ENCODE data around the gene CMTM3. TPM values are rescaled to one million over a fixed set of nuclear protein-coding genes. Genes with fewer than 3 reads are reported as not detected.
"Not testable (repeated sequence)": the region's sequence is repeated elsewhere in the genome, so short reads cannot be mapped to it uniquely, and the experiment has no call there.

Gene CMTM3, protein sequence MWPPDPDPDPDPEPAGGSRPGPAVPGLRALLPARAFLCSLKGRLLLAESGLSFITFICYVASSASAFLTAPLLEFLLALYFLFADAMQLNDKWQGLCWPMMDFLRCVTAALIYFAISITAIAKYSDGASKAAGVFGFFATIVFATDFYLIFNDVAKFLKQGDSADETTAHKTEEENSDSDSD
- 52.8 and 53.9 TPM in 2 replicates for total RNA-seq (2014; rRNA removed; shearing (Covaris generic))

DNA sequence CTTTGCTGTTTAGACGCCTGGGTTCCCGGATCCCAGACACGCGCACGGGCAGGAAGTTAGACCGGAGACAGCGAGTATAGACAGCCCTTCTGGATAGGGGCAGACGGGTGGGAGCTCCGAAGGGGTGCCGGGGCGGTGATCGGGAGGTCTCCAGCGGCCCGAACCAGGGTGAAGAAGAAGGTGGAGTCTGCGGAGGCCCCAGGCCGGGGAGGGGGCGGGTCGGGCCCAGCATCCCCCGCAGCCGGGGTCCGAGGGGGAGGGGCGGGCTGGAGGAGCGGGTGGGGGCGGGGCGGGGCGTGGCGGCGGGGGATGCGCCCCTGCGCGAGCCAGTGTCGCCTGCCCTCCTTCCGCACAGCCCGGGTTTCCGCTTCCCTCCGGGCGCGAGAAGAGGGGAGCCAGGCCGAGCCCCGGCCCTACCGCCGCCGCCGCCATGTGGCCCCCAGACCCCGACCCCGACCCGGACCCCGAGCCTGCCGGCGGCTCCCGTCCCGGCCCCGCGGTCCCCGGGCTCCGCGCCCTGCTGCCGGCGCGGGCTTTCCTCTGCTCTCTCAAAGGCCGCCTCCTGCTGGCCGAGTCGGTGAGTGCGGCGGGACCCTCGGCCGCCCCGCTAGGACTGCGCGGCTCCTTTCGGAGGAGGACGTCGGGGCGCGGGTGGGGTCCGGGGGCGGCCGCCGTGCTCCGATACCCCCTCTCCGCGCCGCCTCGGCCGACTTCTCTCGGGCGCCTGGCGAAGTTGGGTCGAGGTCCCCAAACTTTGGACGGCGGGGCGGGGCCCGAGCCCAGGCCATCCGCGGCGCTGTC is at the start of gene CMTM3:
CMTM3 (plus strand) TSS at position 329 of the 801 bp plus-strand sequence; CDS start at position 431, 102 bp downstream.
- no peaks in the 10 kb centered on the region for H3K27me3 ChIP-seq
- peaks cover 7% of the 10 kb centered on the region; the same call in 1 of the 2 replicates for H3K4me1 ChIP-seq
- no peaks in the 10 kb centered on the region for H3K9me3 ChIP-seq (replicated peaks)
- H3K4me3 ChIP-seq: peak within 1 kb of the TSS; percentile 92
- DNase-seq: peak; percentile 84 to 88
- 0 out of 2 replicates have a peak, but pooled peaks cover 9% of the 10 kb centered on the region for H3K36me3 ChIP-seq
- peak within 1 kb of the TSS; percentile 61 for H3K27ac ChIP-seq

DNA sequence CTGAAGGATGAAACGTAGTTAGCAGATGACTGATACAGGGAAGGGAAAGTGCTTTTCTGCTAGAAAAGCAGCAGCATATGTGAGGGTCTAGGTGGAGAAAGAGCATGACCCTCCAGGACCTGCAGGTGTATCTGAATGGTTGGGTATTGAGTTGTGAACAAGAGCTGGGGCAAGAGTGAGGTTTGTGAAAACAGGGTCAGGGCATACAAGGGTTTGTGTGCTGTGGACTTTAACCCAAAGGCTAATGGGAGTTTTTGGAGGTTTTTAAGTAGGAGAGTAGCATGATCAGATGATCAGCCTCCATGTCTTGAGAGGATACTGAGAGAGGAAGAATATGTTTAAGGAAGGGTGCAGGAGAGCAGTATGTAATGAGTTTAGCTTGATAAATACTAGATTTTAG is 44.4 kb upstream of the CMTM3 start:
- no peaks in the 10 kb centered on the region for H3K4me1 ChIP-seq
- H3K9me3 ChIP-seq (replicated peaks): no peaks in the 10 kb centered on the region
- H3K4me3 ChIP-seq: no peak overlapping the region
- DNase-seq: no peak
- no peak overlapping the region for H3K27ac ChIP-seq
- peaks cover 61% of the 10 kb centered on the region for H3K36me3 ChIP-seq
- no peaks in the 10 kb centered on the region for H3K27me3 ChIP-seq

DNA sequence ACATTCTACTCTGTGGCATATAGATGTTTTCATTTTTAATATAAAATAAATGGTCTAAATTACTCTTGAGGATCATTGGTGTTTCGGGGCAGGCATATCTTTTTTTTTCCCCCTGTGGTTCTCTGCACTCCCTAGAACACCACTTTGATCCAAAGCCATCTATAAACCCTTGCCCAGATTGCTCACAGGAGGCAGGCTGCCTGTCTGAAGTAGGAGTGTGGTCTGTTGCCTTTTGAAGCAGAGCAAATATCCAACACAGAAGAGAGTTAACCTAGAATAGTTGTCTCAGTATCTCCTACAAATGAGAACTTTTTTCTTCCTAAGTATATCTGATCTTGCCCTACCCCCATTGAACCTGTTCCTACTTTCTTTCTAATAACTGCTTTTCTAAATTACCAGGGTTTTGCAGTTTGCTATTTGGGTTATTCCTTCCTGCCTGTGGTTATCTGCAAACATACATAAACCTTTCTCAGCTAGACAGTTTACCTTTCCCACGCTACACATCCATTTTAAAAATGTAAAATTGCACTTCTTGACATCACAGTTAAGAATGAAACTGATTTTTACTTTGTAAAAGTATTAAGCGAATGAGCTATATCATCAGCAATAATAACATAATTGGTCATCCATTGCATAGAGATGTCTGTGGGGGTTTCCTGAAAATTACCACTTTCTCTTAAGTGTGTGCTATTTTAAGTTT is 43.0 kb upstream of the CMTM3 start:
- H3K4me3 ChIP-seq: no peak overlapping the region
- H3K27me3 ChIP-seq: no peaks in the 10 kb centered on the region
- peaks cover 72% of the 10 kb centered on the region for H3K36me3 ChIP-seq
- H3K27ac ChIP-seq: no peak overlapping the region
- DNase-seq: no peak
- H3K9me3 ChIP-seq (replicated peaks): no peaks in the 10 kb centered on the region
- H3K4me1 ChIP-seq: no peaks in the 10 kb centered on the region

DNA sequence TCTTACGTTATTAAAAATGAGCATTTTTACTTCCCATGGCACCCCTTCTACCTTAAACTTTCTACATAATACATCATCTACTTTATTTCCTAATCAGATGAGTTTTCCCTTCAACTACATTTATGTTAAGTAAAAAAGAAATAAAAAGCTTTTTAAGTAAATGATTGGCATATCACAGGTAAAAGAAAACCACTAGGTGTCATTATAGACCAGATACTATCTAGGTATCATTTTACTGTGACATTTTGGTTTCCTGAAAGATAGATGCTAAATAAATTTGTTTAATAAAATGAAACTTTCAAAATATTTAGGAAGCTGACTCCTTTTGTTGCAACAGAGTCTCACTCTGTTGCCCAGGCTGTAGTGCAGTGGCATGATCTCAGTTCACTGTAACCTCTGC is 42.1 kb upstream of the CMTM3 start:
- Histone ChIP-seq H3K9me3 (replicated peaks) (no peaks in the 10 kb centered on the region), H3K27me3 (no peaks in the 10 kb centered on the region), H3K36me3 (peaks cover 74% of the 10 kb centered on the region), H3K27ac (no peak overlapping the region), H3K4me1 (no peaks in the 10 kb centered on the region), H3K4me3 (no peak overlapping the region)
- no peak for DNase-seq

DNA sequence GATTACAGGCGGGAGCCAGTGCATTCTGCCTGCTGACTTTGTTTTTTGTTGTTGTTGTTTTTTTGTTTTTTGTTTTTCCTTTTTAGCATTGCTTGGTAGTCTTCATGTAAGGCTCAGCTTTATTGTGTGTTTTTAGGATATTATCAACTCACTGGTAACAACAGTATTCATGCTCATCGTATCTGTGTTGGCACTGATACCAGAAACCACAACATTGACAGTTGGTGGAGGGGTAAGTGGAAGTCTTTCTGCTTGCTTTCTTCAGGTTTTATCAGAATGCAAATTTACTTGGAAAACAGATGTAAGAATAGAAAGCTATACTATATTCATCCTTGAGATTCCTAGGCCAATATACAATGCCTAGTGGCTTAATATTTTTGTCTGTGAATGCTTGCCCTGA is 41.5 kb upstream of the CMTM3 start:
- H3K4me3 ChIP-seq: no peak overlapping the region
- H3K4me1 ChIP-seq: no peaks in the 10 kb centered on the region
- DNase-seq: no peak
- no peak overlapping the region for H3K27ac ChIP-seq
- H3K9me3 ChIP-seq (replicated peaks): no peaks in the 10 kb centered on the region
- no peaks in the 10 kb centered on the region for H3K27me3 ChIP-seq
- peaks cover 76% of the 10 kb centered on the region for H3K36me3 ChIP-seq

DNA sequence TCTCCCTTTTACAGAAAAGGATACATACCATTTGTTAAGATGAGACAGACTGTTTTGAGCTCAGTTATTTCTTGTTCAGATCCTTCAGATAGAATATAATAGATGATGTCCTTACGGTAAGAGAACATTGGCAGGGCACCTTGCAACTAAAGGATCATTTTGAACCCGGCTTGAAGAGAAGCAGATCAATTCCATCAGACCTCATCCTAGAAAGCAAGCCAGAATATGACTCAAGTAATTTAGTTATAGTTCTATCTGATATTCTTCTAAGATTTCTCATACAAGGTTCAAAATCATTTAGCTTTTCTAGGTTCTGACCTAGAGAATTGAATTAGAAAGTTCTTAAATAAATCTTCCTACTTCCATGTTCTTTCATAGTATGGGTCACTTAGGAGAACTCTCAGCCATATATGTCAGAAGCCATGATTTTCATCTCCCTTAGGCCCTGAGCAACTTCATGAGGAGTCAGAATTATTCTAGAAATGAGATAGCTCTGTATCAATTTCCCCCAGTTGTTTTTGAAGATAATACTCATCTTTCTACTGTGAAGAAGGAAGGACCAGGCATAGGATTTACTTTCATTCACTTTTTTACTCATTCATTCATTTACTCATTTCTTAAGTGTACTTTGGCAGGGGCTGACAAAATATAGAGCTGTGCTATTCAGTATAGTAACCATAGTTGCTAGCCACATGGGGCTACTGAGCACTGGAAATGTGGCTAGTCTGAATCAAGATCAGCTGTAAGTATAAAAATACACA is 40.8 kb upstream of the CMTM3 start:
- H3K4me3 ChIP-seq: no peak overlapping the region
- no peaks in the 10 kb centered on the region for H3K4me1 ChIP-seq
- H3K27ac ChIP-seq: no peak overlapping the region
- DNase-seq: no peak
- H3K36me3 ChIP-seq: peaks cover 70% of the 10 kb centered on the region
- H3K9me3 ChIP-seq (replicated peaks): no peaks in the 10 kb centered on the region
- H3K27me3 ChIP-seq: no peaks in the 10 kb centered on the region

DNA sequence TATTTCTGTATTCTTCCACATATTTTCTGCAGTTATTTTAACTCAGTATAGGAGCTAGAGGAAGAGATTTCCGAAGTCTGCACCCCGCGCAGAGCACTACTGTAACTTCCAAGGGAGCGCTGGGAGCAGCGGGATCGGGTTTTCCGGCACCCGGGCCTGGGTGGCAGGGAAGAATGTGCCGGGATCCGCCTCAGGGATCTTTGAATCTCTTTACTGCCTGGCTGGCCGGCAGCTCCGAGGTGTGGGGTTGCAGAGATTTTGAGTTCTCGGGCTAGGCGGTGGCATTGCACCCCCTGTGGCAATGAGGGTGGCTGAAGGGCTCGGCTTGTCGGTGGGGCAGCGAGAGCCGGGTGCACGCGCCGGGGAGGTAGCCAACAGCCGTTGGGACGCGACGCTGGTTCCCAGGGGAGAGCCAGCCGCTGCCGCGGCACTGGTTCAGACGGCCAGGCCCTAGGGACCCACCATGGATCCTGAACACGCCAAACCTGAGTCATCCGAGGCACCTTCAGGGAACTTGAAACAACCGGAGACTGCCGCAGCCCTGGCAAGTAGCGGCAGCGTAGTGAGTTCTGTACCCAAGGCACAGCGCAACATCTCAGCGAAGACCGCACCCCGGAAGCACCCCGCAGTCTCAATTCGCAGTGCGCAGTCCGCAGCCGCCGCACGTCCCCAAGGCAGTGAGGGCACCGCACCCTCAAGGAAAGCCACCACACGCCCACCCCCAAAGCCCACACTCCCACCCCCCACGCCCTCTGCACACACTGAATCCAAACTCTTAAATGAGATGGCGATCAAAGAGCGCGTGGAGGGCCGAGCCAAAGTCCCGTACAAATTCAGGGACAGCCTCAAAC is 38.2 kb upstream of the CMTM3 start, which contains the start of gene CMTM1:
CMTM1 (plus strand) TSS at position 389 of the 851 bp plus-strand sequence; CDS start at position 464, 75 bp downstream.
- no peak for DNase-seq
- Histone ChIP-seq H3K27me3 (no peaks in the 10 kb centered on the region), H3K36me3 (peaks cover 49% of the 10 kb centered on the region), H3K4me3 (no peak within 1 kb of the TSS), H3K9me3 (replicated peaks) (no peaks in the 10 kb centered on the region), H3K27ac (no peak within 1 kb of the TSS), H3K4me1 (no peaks in the 10 kb centered on the region)

DNA sequence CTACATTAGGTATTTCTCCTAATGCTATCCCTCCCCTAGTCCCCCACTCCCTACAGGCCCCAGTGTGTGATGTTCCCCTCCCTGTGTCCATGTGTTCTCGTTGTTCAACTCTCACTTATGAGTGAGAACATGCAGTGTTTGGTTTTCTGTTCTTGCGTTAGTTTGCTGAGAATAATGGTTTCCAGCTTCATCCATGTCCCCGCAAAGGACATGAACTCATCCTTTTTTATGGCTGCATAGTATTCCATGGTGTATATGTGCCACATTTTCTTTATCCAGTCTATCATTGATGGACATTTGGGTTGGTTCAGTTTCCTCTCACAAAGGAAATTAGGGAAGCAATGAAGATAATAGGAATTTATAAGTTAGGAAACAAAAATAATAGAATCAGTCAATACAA is 37.2 kb upstream of the CMTM3 start:
- H3K4me3 ChIP-seq, DNase-seq, H3K27ac ChIP-seq: not testable (repeated sequence)

DNA sequence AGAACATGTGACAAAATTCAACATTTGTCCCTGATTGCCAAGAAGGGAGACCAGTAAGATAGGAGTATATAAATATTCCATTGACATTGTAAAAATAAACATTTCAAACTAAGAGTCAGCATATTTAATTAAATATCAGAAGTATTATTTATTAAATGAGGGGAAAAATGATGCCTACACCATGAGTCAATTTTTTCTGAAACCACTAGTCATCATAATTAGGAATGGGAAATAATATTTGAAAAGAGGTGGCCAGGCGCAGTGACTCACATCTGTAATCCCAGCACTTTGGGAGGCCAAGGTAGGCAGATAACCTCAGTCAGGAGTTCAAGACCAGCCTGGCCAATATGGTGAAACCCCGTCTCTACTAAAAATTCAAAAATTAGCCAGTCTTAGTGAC is 36.1 kb upstream of the CMTM3 start:
- DNase-seq: no peak
- H3K27me3 ChIP-seq: no peaks in the 10 kb centered on the region
- H3K4me3 ChIP-seq: no peak overlapping the region
- peaks cover 41% of the 10 kb centered on the region for H3K36me3 ChIP-seq
- no peaks in the 10 kb centered on the region for H3K4me1 ChIP-seq
- no peak overlapping the region for H3K27ac ChIP-seq
- no peaks in the 10 kb centered on the region for H3K9me3 ChIP-seq (replicated peaks)

More for the DNA sequence above, 37.2 kb upstream of the CMTM3 start:
- H3K27me3 ChIP-seq; H3K9me3 ChIP-seq (replicated peaks); H3K4me1 ChIP-seq: not testable (repeated sequence)
- peaks cover 46% of the 10 kb centered on the region for H3K36me3 ChIP-seq

DNA sequence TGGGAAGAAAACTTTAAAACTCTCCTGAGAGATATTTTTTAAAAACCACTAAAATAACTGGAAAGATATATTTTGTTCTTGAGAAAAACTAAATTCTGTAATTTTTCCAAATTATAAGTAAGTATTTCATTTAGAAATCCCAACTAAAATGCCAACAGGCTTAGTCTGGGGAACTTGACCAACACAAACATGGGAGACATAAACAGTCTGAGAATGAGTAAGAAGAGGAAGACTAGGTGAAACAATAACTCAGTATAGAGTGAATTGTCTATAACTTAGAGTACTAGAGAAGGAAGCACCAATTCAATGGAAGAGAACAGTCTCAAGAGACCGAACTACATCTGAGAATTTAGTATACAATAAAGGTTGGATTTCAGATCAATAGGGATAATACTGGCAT is 35.4 kb upstream of the CMTM3 start:
- H3K9me3 ChIP-seq (replicated peaks): no peaks in the 10 kb centered on the region
- H3K4me1 ChIP-seq: 0 out of 2 replicates have a peak, but pooled peaks cover 1% of the 10 kb centered on the region
- no peak overlapping the region for H3K27ac ChIP-seq
- no peaks in the 10 kb centered on the region for H3K27me3 ChIP-seq
- peaks cover 33% of the 10 kb centered on the region for H3K36me3 ChIP-seq
- no peak for DNase-seq
- no peak overlapping the region for H3K4me3 ChIP-seq

DNA sequence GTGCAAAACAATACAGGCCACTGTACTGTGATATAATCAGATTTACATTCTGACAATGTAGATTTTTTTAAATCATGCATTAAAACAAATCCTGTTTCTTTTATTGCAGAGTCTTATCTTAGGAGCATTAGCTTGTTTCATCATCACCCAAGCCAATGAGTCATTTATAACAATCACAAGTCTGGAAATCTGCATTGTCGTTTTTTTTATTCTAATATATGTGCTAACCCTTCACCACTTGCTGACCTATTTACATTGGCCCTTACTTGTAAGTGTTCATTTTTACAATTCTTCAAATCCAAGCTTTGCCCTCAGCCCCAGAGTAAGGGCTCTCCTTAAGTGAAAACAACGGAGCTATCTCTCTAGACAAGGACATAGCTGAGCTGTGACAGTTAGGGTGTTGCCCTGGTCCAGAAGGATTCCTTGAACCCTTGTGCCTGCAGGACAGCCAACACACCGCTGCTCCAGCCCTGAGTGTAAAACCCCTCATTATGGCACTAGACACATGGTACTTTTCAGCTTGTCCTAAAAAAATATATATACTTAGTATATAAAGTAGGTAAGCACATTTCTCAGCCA is 34.6 kb upstream of the CMTM3 start:
- Histone ChIP-seq H3K27me3 (no peaks in the 10 kb centered on the region), H3K27ac (no peak overlapping the region), H3K36me3 (peaks cover 29% of the 10 kb centered on the region), H3K4me1 (0 out of 2 replicates have a peak, but pooled peaks cover 6% of the 10 kb centered on the region), H3K9me3 (replicated peaks) (no peaks in the 10 kb centered on the region), H3K4me3 (no peak overlapping the region)
- DNase-seq: no peak

DNA sequence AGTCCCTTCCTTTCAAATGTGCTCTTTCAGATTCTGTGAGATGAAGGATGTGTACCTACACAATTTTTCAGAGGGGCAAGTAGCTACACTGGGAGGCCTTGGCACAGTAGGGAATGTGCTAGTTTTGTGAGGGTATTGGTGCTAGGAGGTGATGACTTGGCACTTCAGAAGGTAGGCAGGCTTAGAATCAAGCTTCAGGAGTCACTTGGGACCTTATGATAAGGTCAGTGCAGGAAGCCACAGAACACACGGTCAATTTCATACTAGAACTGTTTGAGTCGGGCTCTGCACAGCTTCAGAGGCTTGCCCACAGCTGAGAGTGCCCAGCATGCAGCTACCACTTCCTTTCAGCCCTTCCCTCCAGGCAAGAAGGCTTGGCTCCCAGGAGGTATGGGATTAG is 32.1 kb upstream of the CMTM3 start:
- no peak for DNase-seq
- Histone ChIP-seq H3K9me3 (replicated peaks) (no peaks in the 10 kb centered on the region), H3K27ac (no peak overlapping the region), H3K4me1 (0 out of 2 replicates have a peak, but pooled peaks cover 6% of the 10 kb centered on the region), H3K27me3 (no peaks in the 10 kb centered on the region), H3K36me3 (peaks cover 6% of the 10 kb centered on the region), H3K4me3 (no peak overlapping the region)

DNA sequence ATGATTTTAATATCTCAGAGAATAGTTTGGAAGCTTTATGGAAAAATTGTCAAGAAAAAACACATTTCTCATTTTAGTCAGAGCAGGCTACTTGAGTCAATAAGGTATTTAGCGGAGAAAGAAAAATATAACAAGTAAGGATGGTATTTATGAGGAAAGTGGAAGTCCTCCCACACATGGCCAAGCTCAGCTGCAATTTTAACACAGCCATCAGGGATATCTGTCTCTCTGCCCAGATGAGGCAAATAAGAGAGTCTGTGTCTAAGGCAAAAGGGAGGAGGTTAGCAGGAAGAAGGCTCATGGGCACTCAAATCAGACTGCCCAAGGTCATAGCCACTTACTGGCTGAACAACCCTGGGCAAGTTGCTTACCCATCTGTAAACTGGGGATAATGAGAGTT is 30.4 kb upstream of the CMTM3 start:
- Histone ChIP-seq H3K27ac (no peak overlapping the region), H3K4me3 (no peak overlapping the region), H3K27me3 (no peaks in the 10 kb centered on the region), H3K36me3 (no peaks in the 10 kb centered on the region; the same call in 1 of the 2 replicates), H3K9me3 (replicated peaks) (no peaks in the 10 kb centered on the region), H3K4me1 (peaks cover 17% of the 10 kb centered on the region)
- DNase-seq: no peak
